ENCODE data around the gene FKBP5. TPM values are rescaled to one million over a fixed set of nuclear protein-coding genes. Genes with fewer than 3 reads are reported as not detected.

FKBP5 gene
- total RNA-seq, 6 experiments from 2014 or later: 7.6 to 12.9 (median 11.8) TPM

- peak overlapping the region; percentile 85 for H3K4me3 Mint-ChIP-seq
- DNase-seq: no peak
- H3K27me3 Mint-ChIP-seq (ENCODE audit: insufficient read depth): peaks cover 1% of the 10 kb centered on the region
- H3K27ac Mint-ChIP-seq: peak overlapping the region; percentile 89; the same call in 1 of the 2 replicates
- no peaks in the 10 kb centered on the region for H3K36me3 Mint-ChIP-seq (ENCODE audit: low read depth)
- H3K9me3 Mint-ChIP-seq: no peaks in the 10 kb centered on the region
- peaks cover 36% of the 10 kb centered on the region for H3K4me1 Mint-ChIP-seq (ENCODE audit: low read depth)
- no peak; the same call in 1 of the 2 replicates for TF ChIP-seq CTCF (IDR thresholded peaks at IDR 0.05)
Observed at GRCh38 chr6:35728683-35729678, 40.3 kb upstream of the FKBP5 start.

GRCh38 chr6:35727935-35728682, 39.4 kb upstream of the FKBP5 start:
- Mint-ChIP-seq H3K27ac (peak overlapping the region; percentile 89), H3K9me3 (no peaks in the 10 kb centered on the region), H3K4me3 (peak overlapping the region; percentile 85), H3K4me1 (ENCODE audit: low read depth) (peaks cover 36% of the 10 kb centered on the region), H3K27me3 (ENCODE audit: insufficient read depth) (peaks cover 1% of the 10 kb centered on the region), H3K36me3 (ENCODE audit: low read depth) (no peaks in the 10 kb centered on the region)
- TF ChIP-seq CTCF (IDR thresholded peaks at IDR 0.05): no peak; the same call in 1 of the 2 replicates
- peak; percentile 88 for DNase-seq

GRCh38 chr6:35727231-35727934, 38.7 kb upstream of the FKBP5 start:
- peaks cover 1% of the 10 kb centered on the region for H3K27me3 Mint-ChIP-seq (ENCODE audit: insufficient read depth)
- peak overlapping the region; percentile 79 for H3K4me3 Mint-ChIP-seq
- no peaks in the 10 kb centered on the region for H3K36me3 Mint-ChIP-seq (ENCODE audit: low read depth)
- TF ChIP-seq CTCF (IDR thresholded peaks at IDR 0.05): no peak
- H3K4me1 Mint-ChIP-seq (ENCODE audit: low read depth): peaks cover 30% of the 10 kb centered on the region
- H3K9me3 Mint-ChIP-seq: no peaks in the 10 kb centered on the region
- peak; percentile 41 for DNase-seq
- peak overlapping the region; percentile 66 for H3K27ac Mint-ChIP-seq

- H3K27me3 Mint-ChIP-seq (ENCODE audit: insufficient read depth): peaks cover 1% of the 10 kb centered on the region
- H3K4me1 Mint-ChIP-seq (ENCODE audit: low read depth): peaks cover 27% of the 10 kb centered on the region
- TF ChIP-seq CTCF (IDR thresholded peaks at IDR 0.05): no peak
- H3K36me3 Mint-ChIP-seq (ENCODE audit: low read depth): no peaks in the 10 kb centered on the region
- no peak overlapping the region for H3K27ac Mint-ChIP-seq
- H3K4me3 Mint-ChIP-seq: no peak overlapping the region
- no peak for DNase-seq
- H3K9me3 Mint-ChIP-seq: no peaks in the 10 kb centered on the region
Observed at GRCh38 chr6:35725721-35726438, 37.2 kb upstream of the FKBP5 start.
